Activated naive CD8-positive, alpha-beta T cell treated with anti-CD3 and anti-CD28 coated beads for 36 hours (primary cell): ENCODE results near the gene PTTG1IP. TPM values are rescaled to one million over a fixed set of nuclear protein-coding genes. Genes with fewer than 3 reads are reported as not detected.

Experiments used
- DNase-seq: peaks from one replicate; pipeline ENCODE4 v3.0.0; 2021
- H3K27ac Mint-ChIP-seq: one replicate; pipeline ENCODE4 v1.8.0; 2022; ENCODE audit warnings: mild to moderate bottlenecking, moderate library complexity, mixed read lengths
- H3K27me3 Mint-ChIP-seq: one replicate; pipeline ENCODE4 v1.8.0; 2022; ENCODE audit warnings: mild to moderate bottlenecking, mixed read lengths
- H3K36me3 Mint-ChIP-seq: one replicate; pipeline ENCODE4 v1.8.0; 2021; ENCODE audit warnings: mild to moderate bottlenecking, mixed read lengths
- H3K4me1 Mint-ChIP-seq: one replicate; pipeline ENCODE4 v1.8.0; 2021; ENCODE audit warnings: mixed read lengths
- H3K4me3 Mint-ChIP-seq: one replicate; pipeline ENCODE4 v1.8.0; 2022; ENCODE audit warnings: mild to moderate bottlenecking, moderate library complexity, mixed read lengths
- H3K9me3 Mint-ChIP-seq: one replicate; pipeline ENCODE4 v1.8.0; 2022; ENCODE audit warnings: mixed read lengths
- total RNA-seq, 2 experiments: library from RNA; stranded (reverse); gene quantifications; one replicate each; pipeline ENCODE4 v1.2.3, GENCODE V29; 2021

PTTG1IP gene
- total RNA-seq, 2 experiments from 2014 or later = 40.3 to 44.7 TPM

- Mint-ChIP-seq H3K4me3 (no peak overlapping the region), H3K9me3 (no peaks in the 10 kb centered on the region), H3K4me1 (peaks cover 23% of the 10 kb centered on the region), H3K27ac (no peak overlapping the region), H3K36me3 (peaks cover 7% of the 10 kb centered on the region), H3K27me3 (no peaks in the 10 kb centered on the region)
- no peak for DNase-seq
These were observed 60.3 kb downstream of the PTTG1IP start for GRCh38 chr21:44813149-44813548.

GRCh38 chr21:44812640-44813039 lies 60.9 kb downstream of the PTTG1IP start:
- H3K27me3 Mint-ChIP-seq = no peaks in the 10 kb centered on the region

GRCh38 chr21:44810779-44811178 lies 62.7 kb downstream of the PTTG1IP start:
- Mint-ChIP-seq H3K27ac (peak overlapping the region; percentile 26), H3K9me3 (no peaks in the 10 kb centered on the region), H3K4me3 (no peak overlapping the region), H3K4me1 (peaks cover 20% of the 10 kb centered on the region), H3K27me3 (no peaks in the 10 kb centered on the region), H3K36me3 (peaks cover 12% of the 10 kb centered on the region)
- no peak for DNase-seq

More at GRCh38 chr21:44812640-44813039, 60.9 kb downstream of the PTTG1IP start:
- Mint-ChIP-seq H3K36me3 (peaks cover 7% of the 10 kb centered on the region), H3K4me3 (no peak overlapping the region), H3K9me3 (no peaks in the 10 kb centered on the region), H3K27ac (no peak overlapping the region), H3K4me1 (peaks cover 23% of the 10 kb centered on the region)
- no peak for DNase-seq

- Mint-ChIP-seq H3K27ac (peak overlapping the region; percentile 31), H3K4me3 (no peak overlapping the region), H3K4me1 (peaks cover 20% of the 10 kb centered on the region), H3K27me3 (no peaks in the 10 kb centered on the region), H3K9me3 (no peaks in the 10 kb centered on the region), H3K36me3 (peaks cover 38% of the 10 kb centered on the region)
- no peak for DNase-seq
These were observed 67.6 kb downstream of the PTTG1IP start for GRCh38 chr21:44805859-44806258.

DNA sequence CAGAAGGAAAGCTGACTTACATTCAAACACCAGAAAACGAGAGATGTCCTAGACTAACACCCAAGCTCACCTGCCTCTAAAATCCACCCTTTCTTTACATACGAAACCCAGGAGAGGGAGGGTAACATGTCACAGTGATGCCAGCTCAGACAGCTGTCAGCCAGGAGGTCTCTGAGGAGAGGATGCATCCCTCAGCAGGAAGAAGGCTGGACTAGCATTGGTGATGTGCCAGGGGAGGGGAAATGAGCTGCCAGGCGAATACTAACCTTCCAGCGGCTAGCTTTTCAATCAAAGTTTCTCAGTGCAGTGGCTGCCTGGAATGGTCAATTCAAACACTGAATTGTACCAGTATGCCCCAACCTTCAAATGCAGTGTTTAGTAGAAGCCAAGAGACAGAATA lies 68.3 kb downstream of the PTTG1IP start:
- peaks cover 43% of the 10 kb centered on the region for H3K36me3 Mint-ChIP-seq
- H3K4me3 Mint-ChIP-seq = no peak overlapping the region
- H3K27ac Mint-ChIP-seq = peak overlapping the region; percentile 19
- H3K9me3 Mint-ChIP-seq = no peaks in the 10 kb centered on the region
- DNase-seq = no peak
- peaks cover 23% of the 10 kb centered on the region for H3K4me1 Mint-ChIP-seq
- no peaks in the 10 kb centered on the region for H3K27me3 Mint-ChIP-seq

GRCh38 chr21:44804762-44805161 lies 68.7 kb downstream of the PTTG1IP start:
- Mint-ChIP-seq H3K4me3 (no peak overlapping the region), H3K27ac (peak overlapping the region; percentile 10), H3K36me3 (peaks cover 46% of the 10 kb centered on the region), H3K27me3 (no peaks in the 10 kb centered on the region), H3K4me1 (peaks cover 27% of the 10 kb centered on the region), H3K9me3 (no peaks in the 10 kb centered on the region)
- DNase-seq = no peak

GRCh38 chr21:44803651-44804050 lies 69.8 kb downstream of the PTTG1IP start:
- Mint-ChIP-seq H3K4me1 (peaks cover 38% of the 10 kb centered on the region), H3K9me3 (no peaks in the 10 kb centered on the region), H3K27ac (no peak overlapping the region), H3K27me3 (no peaks in the 10 kb centered on the region), H3K4me3 (no peak overlapping the region), H3K36me3 (peaks cover 53% of the 10 kb centered on the region)
- no peak for DNase-seq

DNA sequence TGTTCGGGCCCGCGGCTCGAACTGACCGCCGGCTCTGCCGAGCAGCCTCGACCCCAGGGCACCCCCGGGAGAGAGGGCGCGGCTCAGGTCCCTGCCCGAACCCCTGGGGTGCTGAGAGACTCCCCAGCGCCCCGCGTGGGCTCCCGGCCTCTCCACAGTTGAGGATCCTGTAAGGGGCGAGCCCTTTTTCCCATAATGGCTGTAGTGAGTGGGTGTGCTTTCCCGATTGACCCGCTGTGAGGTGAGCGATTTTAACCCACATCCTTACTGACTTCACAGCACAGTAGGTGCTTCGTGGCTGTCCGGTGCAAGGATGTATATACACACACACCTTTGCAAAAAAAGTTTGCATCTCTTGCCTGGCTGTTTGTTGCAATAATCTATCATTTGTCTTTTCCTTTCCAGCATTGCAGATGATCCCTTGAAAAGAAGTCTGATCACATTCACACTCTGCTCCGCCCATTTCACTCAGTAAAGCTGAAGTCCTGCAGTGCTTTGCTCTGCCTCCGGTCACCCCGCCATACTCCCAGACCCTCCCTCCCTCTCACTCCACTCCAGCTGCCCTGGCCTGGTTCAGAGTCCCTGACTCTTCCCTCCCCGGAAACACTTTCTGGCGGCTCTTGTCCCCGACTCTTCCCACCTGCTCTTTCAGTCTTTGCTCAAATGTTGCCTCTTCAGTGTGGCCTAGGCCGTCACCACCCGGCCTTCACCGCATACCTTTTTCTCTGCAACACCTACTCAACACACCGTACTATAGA lies 70.9 kb downstream of the PTTG1IP start:
- no peaks in the 10 kb centered on the region for H3K9me3 Mint-ChIP-seq
- DNase-seq = no peak

DNA sequence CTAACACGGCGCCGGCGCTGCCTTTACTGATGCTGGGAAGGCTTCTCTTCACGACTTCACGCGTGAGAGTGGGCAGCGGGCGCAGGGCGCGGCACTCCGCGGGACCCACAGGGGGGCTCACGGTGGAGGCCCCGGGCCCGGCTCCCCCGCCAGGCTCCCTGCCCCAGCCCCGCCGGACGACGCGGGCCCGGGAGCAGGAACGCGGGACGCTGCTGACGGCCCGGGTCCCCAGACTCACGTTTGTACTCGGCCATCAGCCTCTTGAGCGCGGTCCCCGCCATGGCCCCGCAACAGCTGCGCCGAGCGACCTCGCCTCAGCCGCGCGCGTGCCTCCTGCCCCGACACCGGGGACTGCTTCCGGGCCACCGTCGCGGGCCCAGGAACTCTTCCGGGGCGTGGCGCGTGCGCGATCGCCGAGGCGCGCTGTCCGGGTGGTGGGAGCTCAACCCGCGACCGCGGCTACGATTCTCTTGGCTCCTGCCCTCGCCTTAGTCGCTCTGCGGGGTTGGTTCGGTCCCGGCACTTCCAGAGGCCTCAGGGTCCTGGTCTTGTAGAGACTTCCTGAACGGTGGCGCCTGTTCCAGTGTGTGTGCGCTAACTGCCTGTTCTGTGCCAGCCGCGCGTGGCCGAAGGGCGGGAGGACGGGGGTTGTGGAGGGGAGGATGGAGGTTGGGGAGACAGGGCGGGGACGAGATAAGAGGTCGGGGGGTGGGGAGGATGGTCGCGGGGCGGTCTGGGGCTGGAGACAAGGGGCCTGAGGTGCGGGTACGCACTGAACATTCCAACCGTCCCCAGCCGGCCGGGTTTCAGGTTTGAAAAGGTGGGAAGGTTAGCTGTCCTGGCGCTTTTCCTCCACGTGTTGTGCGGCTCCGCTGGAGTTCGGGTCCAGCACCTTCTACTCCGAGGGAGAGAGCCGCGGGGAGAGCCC lies 71.8 kb downstream of the PTTG1IP start, which contains the start of gene UBE2G2:
UBE2G2 (minus strand) TSS at position 353 of the 928 bp plus-strand sequence; CDS start at position 281, 72 bp downstream.
- peak within 1 kb of the TSS; percentile 96 for H3K4me3 Mint-ChIP-seq
- peaks cover 60% of the 10 kb centered on the region for H3K36me3 Mint-ChIP-seq
- peaks cover 48% of the 10 kb centered on the region for H3K4me1 Mint-ChIP-seq
- no peaks in the 10 kb centered on the region for H3K9me3 Mint-ChIP-seq
- peak within 1 kb of the TSS; percentile 92 for H3K27ac Mint-ChIP-seq
- peak; percentile 92 for DNase-seq
- H3K27me3 Mint-ChIP-seq = no peaks in the 10 kb centered on the region

More for the DNA sequence above, 70.9 kb downstream of the PTTG1IP start:
- peaks cover 47% of the 10 kb centered on the region for H3K4me1 Mint-ChIP-seq
- peak overlapping the region; percentile 88 for H3K27ac Mint-ChIP-seq
- no peaks in the 10 kb centered on the region for H3K27me3 Mint-ChIP-seq
- H3K4me3 Mint-ChIP-seq = peak overlapping the region; percentile 88
- peaks cover 62% of the 10 kb centered on the region for H3K36me3 Mint-ChIP-seq

- H3K4me1 Mint-ChIP-seq = peaks cover 55% of the 10 kb centered on the region
- peak overlapping the region; percentile 96 for H3K4me3 Mint-ChIP-seq
- no peaks in the 10 kb centered on the region for H3K27me3 Mint-ChIP-seq
- peaks cover 62% of the 10 kb centered on the region for H3K36me3 Mint-ChIP-seq
- no peak for DNase-seq
- H3K9me3 Mint-ChIP-seq = no peaks in the 10 kb centered on the region
- peak overlapping the region; percentile 92 for H3K27ac Mint-ChIP-seq
These were observed 72.5 kb downstream of the PTTG1IP start for GRCh38 chr21:44800971-44801467.

DNA sequence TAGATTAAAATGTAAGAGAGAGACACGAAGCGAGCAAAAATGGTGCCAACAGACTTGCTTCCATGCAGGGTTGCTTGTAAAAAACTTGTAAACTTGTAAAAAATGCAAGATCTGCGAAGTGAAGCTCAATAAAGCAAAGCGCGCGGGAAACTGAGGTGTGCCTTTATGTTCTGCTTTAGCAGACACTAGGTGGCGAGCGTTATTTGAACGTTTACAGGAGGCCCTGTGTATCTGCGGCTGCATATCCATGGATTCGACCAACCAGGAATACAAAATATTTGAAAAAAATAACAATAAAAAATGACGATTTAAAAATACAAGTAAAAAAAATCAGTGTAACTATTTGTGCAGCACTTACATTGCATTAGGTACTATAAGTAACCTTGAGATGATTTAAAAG lies 73.4 kb downstream of the PTTG1IP start:
- peaks cover 62% of the 10 kb centered on the region for H3K4me1 Mint-ChIP-seq
- peaks cover 57% of the 10 kb centered on the region for H3K36me3 Mint-ChIP-seq
- H3K4me3 Mint-ChIP-seq = peak overlapping the region; percentile 96
- H3K27ac Mint-ChIP-seq = no peak overlapping the region
- no peak for DNase-seq
- no peaks in the 10 kb centered on the region for H3K27me3 Mint-ChIP-seq
- H3K9me3 Mint-ChIP-seq = no peaks in the 10 kb centered on the region

DNA sequence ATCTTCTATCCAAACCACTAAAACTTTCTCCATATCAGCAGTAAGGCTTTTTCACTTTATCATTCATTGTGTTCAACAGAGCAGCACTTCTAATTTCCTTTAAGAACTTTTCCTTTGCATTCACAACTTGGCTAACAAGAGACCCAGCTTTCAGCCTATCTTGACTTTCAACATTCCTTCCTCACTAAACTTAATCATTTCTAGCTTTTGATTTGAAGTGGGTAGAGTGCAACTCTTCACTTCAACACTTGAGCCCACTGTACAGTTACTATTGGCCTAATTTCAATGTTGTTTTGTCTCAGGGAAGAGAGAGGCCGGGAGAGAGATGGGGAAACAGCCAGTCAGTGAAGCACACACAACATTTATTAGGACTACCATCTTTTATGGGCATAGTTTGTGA lies 73.8 kb downstream of the PTTG1IP start:
- H3K36me3 Mint-ChIP-seq = peaks cover 53% of the 10 kb centered on the region
- H3K4me1 Mint-ChIP-seq = peaks cover 62% of the 10 kb centered on the region
- H3K27me3 Mint-ChIP-seq = no peaks in the 10 kb centered on the region

More for the DNA sequence above, 73.8 kb downstream of the PTTG1IP start:
- Mint-ChIP-seq H3K9me3 (no peaks in the 10 kb centered on the region), H3K4me3 (peak overlapping the region; percentile 96), H3K27ac (no peak overlapping the region)
- DNase-seq = no peak
